NB4 (cell line): ENCODE results near the gene TTPAL.

ENCODE experiments used
- TF ChIP-seq, protein P1 (sequence below): IDR thresholded peaks from 2 replicates; pipeline ENCODE4 v1.6.1; 2011; ENCODE audit warnings: low read depth, low read length
- TF ChIP-seq, protein P2 (sequence below): IDR thresholded peaks from one replicate; pipeline ENCODE4 v1.5.1; 2012; ENCODE audit warnings: low read depth, low read length

DNA sequence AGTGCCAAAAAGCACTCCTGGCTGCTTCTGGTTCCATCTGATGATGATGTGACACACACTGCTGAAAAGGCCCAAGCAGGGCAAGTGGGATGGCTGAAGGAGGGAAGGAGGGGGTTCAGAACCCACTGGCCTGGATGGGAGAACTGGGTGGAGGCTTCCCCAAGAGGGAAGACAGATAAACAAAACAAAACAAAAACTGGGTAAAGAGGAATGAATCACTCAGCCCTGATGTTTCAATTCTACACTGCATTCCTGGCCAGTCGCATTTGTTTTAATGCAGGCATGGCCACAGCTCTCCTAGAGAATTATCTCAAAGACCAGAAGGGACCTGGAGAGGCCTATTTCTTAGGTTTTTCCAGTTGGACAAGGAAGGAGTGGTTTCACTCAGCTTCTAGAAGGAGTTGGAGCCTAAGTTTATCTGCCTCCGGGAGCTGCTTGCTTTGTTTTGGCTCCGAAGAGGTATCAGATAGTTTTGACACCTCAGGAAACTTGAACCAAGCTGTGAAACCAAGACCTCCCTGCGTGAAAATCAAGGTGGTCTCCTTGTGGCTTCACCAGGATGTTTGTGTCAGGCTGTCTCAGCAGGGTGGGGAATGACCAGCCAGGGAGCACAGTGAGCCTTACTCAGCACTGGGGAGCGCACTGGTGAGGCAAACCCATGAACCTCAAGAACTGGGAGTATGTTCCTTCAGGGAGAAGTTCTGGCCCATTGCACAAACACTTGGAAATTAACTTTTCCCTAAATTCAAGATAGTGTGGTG, 16.1 kb downstream of the TTPAL start:
- TF ChIP-seq, protein P1, sequence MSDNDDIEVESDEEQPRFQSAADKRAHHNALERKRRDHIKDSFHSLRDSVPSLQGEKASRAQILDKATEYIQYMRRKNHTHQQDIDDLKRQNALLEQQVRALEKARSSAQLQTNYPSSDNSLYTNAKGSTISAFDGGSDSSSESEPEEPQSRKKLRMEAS: no peak
- TF ChIP-seq, protein P2, sequence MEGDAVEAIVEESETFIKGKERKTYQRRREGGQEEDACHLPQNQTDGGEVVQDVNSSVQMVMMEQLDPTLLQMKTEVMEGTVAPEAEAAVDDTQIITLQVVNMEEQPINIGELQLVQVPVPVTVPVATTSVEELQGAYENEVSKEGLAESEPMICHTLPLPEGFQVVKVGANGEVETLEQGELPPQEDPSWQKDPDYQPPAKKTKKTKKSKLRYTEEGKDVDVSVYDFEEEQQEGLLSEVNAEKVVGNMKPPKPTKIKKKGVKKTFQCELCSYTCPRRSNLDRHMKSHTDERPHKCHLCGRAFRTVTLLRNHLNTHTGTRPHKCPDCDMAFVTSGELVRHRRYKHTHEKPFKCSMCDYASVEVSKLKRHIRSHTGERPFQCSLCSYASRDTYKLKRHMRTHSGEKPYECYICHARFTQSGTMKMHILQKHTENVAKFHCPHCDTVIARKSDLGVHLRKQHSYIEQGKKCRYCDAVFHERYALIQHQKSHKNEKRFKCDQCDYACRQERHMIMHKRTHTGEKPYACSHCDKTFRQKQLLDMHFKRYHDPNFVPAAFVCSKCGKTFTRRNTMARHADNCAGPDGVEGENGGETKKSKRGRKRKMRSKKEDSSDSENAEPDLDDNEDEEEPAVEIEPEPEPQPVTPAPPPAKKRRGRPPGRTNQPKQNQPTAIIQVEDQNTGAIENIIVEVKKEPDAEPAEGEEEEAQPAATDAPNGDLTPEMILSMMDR: no peak
